CD8-positive, alpha-beta memory T cell (primary cell): ENCODE data around the gene MYL3. TPM values are rescaled to one million over a fixed set of nuclear protein-coding genes. Genes with fewer than 3 reads are reported as not detected.

Experiments used
- CTCF ChIA-PET: fragments of 350-600 bp; sonication (Branson Sonifier 250); formaldehyde crosslinking; loops from one replicate; lab custom pipeline; 2021; ENCODE audit warnings: antibody characterized with exemption; lab: Charles Lee
- POLR2A ChIA-PET: fragments of 350-600 bp; sonication (Branson Sonifier 250); formaldehyde crosslinking; loops from one replicate; lab custom pipeline; 2021; ENCODE audit warnings: antibody characterized with exemption; lab: Charles Lee
- DNase-seq, 5 donors: peaks; one replicate each; pipeline versions ENCODE4 v3.0.0 to v3.0.0-alpha.2; 2020 to 2022; ENCODE audit warnings: mixed read lengths in 1 of 5
- H3K27ac ChIP-seq: one replicate; pipeline ENCODE4 v1.7.0; 2013; ENCODE audit warnings: low read depth, mild to moderate bottlenecking, low read length, moderate library complexity
- H3K27me3 ChIP-seq: 2 replicates; pipeline ENCODE4 v1.7.0; 2013; ENCODE audit warnings: low read length, mild to moderate bottlenecking; ENCODE audit not compliant: insufficient read depth, poor library complexity, severe bottlenecking
- H3K36me3 ChIP-seq: 2 replicates; pipeline ENCODE4 v1.7.0; 2013; ENCODE audit warnings: mild to moderate bottlenecking, low read length, moderate library complexity; ENCODE audit not compliant: insufficient read depth
- H3K4me1 ChIP-seq: 2 replicates; pipeline ENCODE4 v1.7.0; 2013; ENCODE audit warnings: mild to moderate bottlenecking, low read length, moderate library complexity; ENCODE audit not compliant: insufficient read depth
- H3K4me3 ChIP-seq: 2 replicates; pipeline ENCODE4 v1.7.0; 2013; ENCODE audit warnings: mild to moderate bottlenecking, low read length
- H3K9me3 ChIP-seq: 2 replicates; pipeline ENCODE4 v1.7.0; 2013; ENCODE audit warnings: mild to moderate bottlenecking, low read length
- H3K27ac Mint-ChIP-seq, 8 donors: one replicate each; pipeline ENCODE4 v1.8.0; 2020 to 2021; ENCODE audit warnings: mixed read lengths in 8 of 8, mild to moderate bottlenecking in 6 of 8, inconsistent platforms in 3 of 8, moderate library complexity in 3 of 8
- H3K27me3 Mint-ChIP-seq, 2 donors: one replicate each; pipeline ENCODE4 v1.8.0; 2020 to 2021; ENCODE audit warnings: mixed read lengths in 2 of 2, mild to moderate bottlenecking in 1 of 2, moderate library complexity in 1 of 2
- H3K36me3 Mint-ChIP-seq, 3 donors: one replicate each; pipeline ENCODE4 v1.8.0; 2020 to 2021; ENCODE audit warnings: mixed read lengths in 3 of 3, inconsistent platforms in 1 of 3, mild to moderate bottlenecking in 1 of 3
- H3K4me1 Mint-ChIP-seq, 3 donors: one replicate each; pipeline ENCODE4 v1.8.0; 2020 to 2021; ENCODE audit warnings: mixed read lengths in 3 of 3, inconsistent platforms in 1 of 3, mild to moderate bottlenecking in 1 of 3
- H3K4me3 Mint-ChIP-seq, 7 donors: one replicate each; pipeline ENCODE4 v1.8.0; 2020 to 2021; ENCODE audit warnings: mixed read lengths in 7 of 7, mild to moderate bottlenecking in 6 of 7, moderate library complexity in 4 of 7, inconsistent platforms in 2 of 7
- H3K9me3 Mint-ChIP-seq, 5 donors: one replicate each; pipeline ENCODE4 v1.8.0; 2020 to 2022; ENCODE audit warnings: mixed read lengths in 5 of 5, mild to moderate bottlenecking in 3 of 5, moderate library complexity in 2 of 5, inconsistent platforms in 1 of 5
- polyA plus RNA-seq: library from polyadenylated mRNA; unstranded; fragments of 300-500 nt; fragmentation: Illumina TruSeq; gene quantifications from one replicate; pipeline ENCODE4 v1.2.3, GENCODE V29; 2021
- total RNA-seq, 2 experiments: library from RNA; stranded (reverse); gene quantifications; one replicate each; pipeline ENCODE4 v1.2.3, GENCODE V29; 2021

The MYL3 gene
- total and polyA plus RNA-seq, 3 experiments from 2014 or later: not detected

- Mint-ChIP-seq H3K36me3 (no peaks in the 10 kb centered on the region), H3K4me3 (peak overlapping the region in 3 of 7 donors; percentile 28 to 60 (median 28)), H3K9me3 (no peaks in the 10 kb centered on the region), H3K27me3 (peaks cover 0 to 4% of the 10 kb centered on the region in 2 donors), H3K4me1 (peaks cover 2 to 7% (median 6%) of the 10 kb centered on the region in 3 donors), H3K27ac (no peak overlapping the region)
- Histone ChIP-seq H3K36me3 (no peaks in the 10 kb centered on the region), H3K27me3 (no peaks in the 10 kb centered on the region), H3K4me3 (no peak overlapping the region), H3K4me1 (peaks cover 10% of the 10 kb centered on the region), H3K27ac (no peak overlapping the region), H3K9me3 (no peaks in the 10 kb centered on the region)
- ChIA-PET POLR2A (no interaction called here), CTCF (interaction anchor here (0.9 to 1.9 kb wide), 5 partner anchors 10 to 143 kb away, joined by 3 to 9 read pairs (median 3); no protein-coding TSS in a partner anchor)
- DNase-seq: peak in 1 of 5 donors; percentile 45
Observed at GRCh38 chr3:46848271-46849044, 14.8 kb downstream of the MYL3 start.

DNA sequence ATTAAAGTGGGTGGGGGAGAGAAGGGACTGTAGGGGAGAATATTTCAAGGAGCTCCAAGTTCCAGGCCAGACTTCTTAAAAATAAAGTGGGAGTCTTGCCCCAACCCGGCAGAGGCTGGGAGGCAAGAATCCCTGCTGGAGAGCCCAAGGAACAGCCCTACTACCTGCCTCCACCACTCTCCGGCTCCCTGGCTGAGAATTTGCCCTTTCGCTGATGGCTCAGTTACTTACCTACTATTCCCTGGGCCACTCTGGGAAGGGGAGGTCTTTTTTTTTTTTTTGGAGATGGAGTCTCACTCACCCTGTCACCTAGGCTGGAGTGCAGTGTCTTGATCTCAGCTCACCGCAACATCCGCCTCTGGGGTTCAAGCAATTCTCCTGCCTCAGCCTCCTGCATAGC, 15.5 kb downstream of the MYL3 start:
- Histone ChIP-seq H3K4me3 (no peak overlapping the region), H3K36me3 (no peaks in the 10 kb centered on the region), H3K27ac (no peak overlapping the region), H3K9me3 (no peaks in the 10 kb centered on the region), H3K4me1 (peaks cover 10% of the 10 kb centered on the region), H3K27me3 (no peaks in the 10 kb centered on the region)
- ChIA-PET CTCF (interaction anchor here (0.9 to 1.9 kb wide), 3 partner anchors 19 to 62 kb away, joined by 3 to 9 read pairs (median 7); no protein-coding TSS in a partner anchor), POLR2A (no interaction called here)
- Mint-ChIP-seq H3K4me1 (peaks cover 2 to 7% (median 6%) of the 10 kb centered on the region in 3 donors), H3K9me3 (peaks cover 0 to 5% (median 0%) of the 10 kb centered on the region in 5 donors), H3K27me3 (peaks cover 0 to 3% of the 10 kb centered on the region in 2 donors), H3K4me3 (peak overlapping the region in 3 of 7 donors; percentile 20 to 61 (median 47)), H3K27ac (peak overlapping the region in 1 of 8 donors; percentile 68), H3K36me3 (no peaks in the 10 kb centered on the region)
- DNase-seq: no peak

DNA sequence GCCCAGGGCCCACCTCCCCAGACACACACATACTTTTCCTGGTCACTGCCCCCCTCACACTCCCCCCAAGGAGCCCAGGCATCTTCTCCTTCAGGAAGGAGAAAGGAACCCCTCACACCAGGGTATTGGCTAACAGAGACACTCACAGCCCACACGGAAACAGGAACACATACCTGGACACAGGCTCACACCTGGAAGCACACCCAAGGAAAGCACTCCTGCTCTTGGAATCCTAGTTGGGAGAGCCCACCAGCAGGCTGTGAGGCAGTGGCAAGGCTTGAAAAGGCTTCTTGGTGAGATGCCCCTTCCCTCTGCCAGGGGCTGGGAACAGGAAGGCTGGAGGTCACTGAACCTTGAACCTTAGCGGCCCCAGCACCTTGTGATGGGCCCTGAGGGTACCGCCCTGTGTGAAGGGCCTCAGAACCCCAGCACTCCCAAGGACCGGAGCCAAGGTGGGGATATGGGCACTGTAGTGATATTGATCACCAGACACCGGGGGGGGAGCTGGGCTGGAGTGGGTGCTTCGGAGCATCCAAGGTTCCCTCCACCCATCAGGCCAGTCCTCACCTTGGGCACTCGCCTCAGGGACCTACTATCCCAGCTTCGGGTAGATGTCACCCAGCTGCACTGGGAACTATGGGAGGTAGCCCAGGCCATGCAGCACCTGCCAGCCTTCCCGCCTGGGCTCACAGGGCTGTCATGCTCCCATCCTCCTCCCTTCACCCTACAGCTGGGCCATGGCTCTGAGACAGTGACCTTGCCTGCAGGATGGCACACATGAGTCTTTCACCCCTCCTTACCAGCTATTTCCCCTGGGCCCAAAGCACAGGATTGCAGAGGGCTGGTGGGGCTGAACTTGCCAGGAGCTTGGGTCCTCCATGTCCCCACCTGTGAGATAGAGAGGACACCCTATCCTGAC, 16.4 kb downstream of the MYL3 start:
- ChIA-PET POLR2A (no interaction called here), CTCF (interaction anchor here (0.6 to 1.9 kb wide), 6 partner anchors 20 to 234 kb away, joined by 3 to 9 read pairs (median 5); no protein-coding TSS in a partner anchor)
- peak overlapping the region; percentile 36 for H3K4me3 ChIP-seq
- H3K9me3 ChIP-seq: no peaks in the 10 kb centered on the region
- DNase-seq: peak in 1 of 5 donors; percentile 43
- no peaks in the 10 kb centered on the region for H3K36me3 ChIP-seq
- H3K27ac ChIP-seq: no peak overlapping the region
- H3K27ac Mint-ChIP-seq: peak overlapping the region in 4 of 8 donors; percentile 63 to 83 (median 72)
- H3K9me3 Mint-ChIP-seq: peaks cover 0 to 13% (median 3%) of the 10 kb centered on the region in 5 donors
- H3K4me3 Mint-ChIP-seq: peak overlapping the region; percentile 70 to 88 (median 80)
- H3K36me3 Mint-ChIP-seq: peaks cover 0 to under 1% (median 0%) of the 10 kb centered on the region in 3 donors
- no peaks in the 10 kb centered on the region for H3K27me3 ChIP-seq
- H3K27me3 Mint-ChIP-seq: peaks cover 0 to 3% of the 10 kb centered on the region in 2 donors
- peaks cover 10% of the 10 kb centered on the region for H3K4me1 ChIP-seq
- peaks cover 2 to 7% (median 6%) of the 10 kb centered on the region in 3 donors for H3K4me1 Mint-ChIP-seq

DNA sequence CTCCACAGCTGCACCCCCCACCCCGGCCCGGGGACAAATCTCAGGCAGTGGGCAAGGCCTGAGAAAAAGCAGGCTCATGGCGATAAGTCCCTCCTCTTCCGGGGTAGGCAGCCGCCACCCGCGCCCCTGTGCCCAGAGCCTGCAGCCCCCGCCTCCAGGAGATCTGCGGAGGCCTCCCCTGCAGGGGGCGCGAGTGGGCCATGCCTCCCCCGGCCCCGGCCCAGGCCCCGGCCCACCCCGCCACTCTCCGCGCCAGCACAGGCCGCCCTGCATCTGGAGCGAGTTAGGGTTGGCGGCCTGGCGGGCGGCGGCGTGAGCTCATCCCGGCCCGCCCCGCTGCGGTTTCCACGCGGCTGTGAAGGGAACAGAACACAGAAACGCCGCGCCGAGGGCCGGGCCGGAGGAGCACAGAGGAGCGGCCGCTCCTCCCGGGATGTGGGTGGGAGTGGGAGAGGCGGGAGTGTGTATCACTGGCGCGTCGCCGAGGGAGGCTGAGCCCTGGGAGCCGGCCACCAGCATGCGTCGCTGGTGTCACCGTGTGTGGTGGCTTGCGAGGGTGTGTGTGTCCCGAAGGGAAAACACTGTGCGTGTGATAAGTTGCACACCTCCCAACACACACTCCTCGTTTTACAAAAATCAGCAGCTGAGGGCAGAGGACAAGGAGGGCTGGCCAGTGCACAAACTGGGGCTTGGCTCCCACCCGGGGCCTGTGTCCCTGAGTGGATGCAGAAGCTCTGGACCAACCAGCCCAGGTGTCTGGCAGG, 17.2 kb downstream of the MYL3 start:
- H3K27ac ChIP-seq: no peak overlapping the region
- H3K4me3 Mint-ChIP-seq: peak overlapping the region; percentile 73 to 88 (median 80)
- H3K27me3 Mint-ChIP-seq: peaks cover 0 to 3% of the 10 kb centered on the region in 2 donors
- H3K9me3 ChIP-seq: peaks cover 7% of the 10 kb centered on the region
- H3K27ac Mint-ChIP-seq: peak overlapping the region in 4 of 8 donors; percentile 63 to 86 (median 72)
- DNase-seq: peak; percentile 65 to 85 (median 75)
- H3K4me1 ChIP-seq: peaks cover 10% of the 10 kb centered on the region
- no peaks in the 10 kb centered on the region for H3K36me3 ChIP-seq
- POLR2A ChIA-PET: no interaction called here
- H3K27me3 ChIP-seq: no peaks in the 10 kb centered on the region
- H3K36me3 Mint-ChIP-seq: peaks cover 0 to 9% (median 0%) of the 10 kb centered on the region in 3 donors
- H3K4me1 Mint-ChIP-seq: peaks cover 2 to 7% (median 6%) of the 10 kb centered on the region in 3 donors
- H3K9me3 Mint-ChIP-seq: peaks cover 8 to 21% (median 12%) of the 10 kb centered on the region in 5 donors
- H3K4me3 ChIP-seq: peak overlapping the region; percentile 65
- CTCF ChIA-PET: interaction anchor here (0.6 to 1.9 kb wide), 7 partner anchors 13 to 234 kb away, joined by 3 to 7 read pairs (median 3); no protein-coding TSS in a partner anchor

GRCh38 chr3:46845397-46845859, 17.8 kb downstream of the MYL3 start:
- Mint-ChIP-seq H3K4me3 (peak overlapping the region; percentile 73 to 92 (median 80)), H3K27me3 (peaks cover 0 to 3% of the 10 kb centered on the region in 2 donors), H3K27ac (peak overlapping the region in 5 of 8 donors; percentile 34 to 93 (median 76)), H3K9me3 (peaks cover 14 to 24% (median 18%) of the 10 kb centered on the region in 5 donors), H3K36me3 (peaks cover 0 to 15% (median 0%) of the 10 kb centered on the region in 3 donors), H3K4me1 (peaks cover 2 to 7% (median 6%) of the 10 kb centered on the region in 3 donors)
- ChIA-PET POLR2A (no interaction called here), CTCF (interaction anchor here (0.9 to 1.6 kb wide), 5 partner anchors 12 to 143 kb away, joined by 3 to 7 read pairs (median 3); no protein-coding TSS in a partner anchor)
- H3K27ac ChIP-seq: no peak overlapping the region
- H3K36me3 ChIP-seq: no peaks in the 10 kb centered on the region
- peak in 1 of 5 donors; percentile 9 for DNase-seq
- no peaks in the 10 kb centered on the region for H3K27me3 ChIP-seq
- peaks cover 10% of the 10 kb centered on the region for H3K9me3 ChIP-seq
- H3K4me3 ChIP-seq: peak overlapping the region; percentile 65
- peaks cover 10% of the 10 kb centered on the region for H3K4me1 ChIP-seq

GRCh38 chr3:46844881-46845312, 18.3 kb downstream of the MYL3 start:
- H3K4me3 Mint-ChIP-seq: peak overlapping the region in 6 of 7 donors; percentile 74 to 84 (median 79)
- no peak overlapping the region for H3K27ac ChIP-seq
- ChIA-PET CTCF (interaction anchor here (0.9 to 1.6 kb wide), 2 partner anchors 22 to 140 kb away, joined by 3 to 7 read pairs; no protein-coding TSS in a partner anchor), POLR2A (no interaction called here)
- H3K9me3 ChIP-seq: peaks cover 10% of the 10 kb centered on the region
- peak overlapping the region in 4 of 8 donors; percentile 31 to 93 (median 48) for H3K27ac Mint-ChIP-seq
- peaks cover 0 to 17% (median 0%) of the 10 kb centered on the region in 3 donors for H3K36me3 Mint-ChIP-seq
- peaks cover 10% of the 10 kb centered on the region for H3K4me1 ChIP-seq
- H3K27me3 Mint-ChIP-seq: peaks cover 0 to 3% of the 10 kb centered on the region in 2 donors
- H3K4me1 Mint-ChIP-seq: peaks cover 2 to 7% (median 6%) of the 10 kb centered on the region in 3 donors
- H3K27me3 ChIP-seq: no peaks in the 10 kb centered on the region
- H3K36me3 ChIP-seq: no peaks in the 10 kb centered on the region
- H3K9me3 Mint-ChIP-seq: peaks cover 19 to 27% (median 23%) of the 10 kb centered on the region in 5 donors
- DNase-seq: no peak
- no peak overlapping the region for H3K4me3 ChIP-seq
